NCI-H446 treated with DMSO at 0.1 percent for 48 hours (cell line): Measurements from ENCODE around the gene MDN1.
A peak's percentile ranks its signal among the peaks of the same experiment; 100 is the strongest.
"Not testable (repeated sequence)": the region's sequence is repeated elsewhere in the genome, so short reads cannot be mapped to it uniquely, and the experiment has no call there.

ENCODE experiments used
- DNase-seq: peaks from one replicate; lab custom pipeline; 2025; lab: John Stamatoyannopoulos, UW

The MDN1 gene

GRCh38 chr6:89813422-89813821 is 6.2 kb downstream of the MDN1 start:
- not testable (repeated sequence) for DNase-seq

DNA sequence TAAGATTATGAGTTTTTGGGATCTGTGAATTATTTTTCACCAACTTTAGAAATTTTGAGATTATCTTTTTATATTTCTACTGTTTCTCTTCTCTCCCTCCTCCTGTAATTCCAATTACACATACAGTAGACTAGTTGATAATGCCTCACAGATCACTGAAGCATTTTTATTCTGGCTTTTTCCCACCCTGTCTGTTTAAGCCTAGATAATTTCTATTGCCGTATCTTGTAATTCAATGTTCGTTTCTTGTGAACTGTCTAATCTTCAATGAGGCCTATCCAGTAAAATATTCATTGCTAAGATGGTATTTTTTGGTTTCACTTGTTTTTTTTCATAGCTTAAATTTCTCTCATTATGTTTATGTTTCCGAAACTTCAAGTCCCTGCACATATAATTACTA is 12.0 kb downstream of the MDN1 start:
- no peak for DNase-seq

DNA sequence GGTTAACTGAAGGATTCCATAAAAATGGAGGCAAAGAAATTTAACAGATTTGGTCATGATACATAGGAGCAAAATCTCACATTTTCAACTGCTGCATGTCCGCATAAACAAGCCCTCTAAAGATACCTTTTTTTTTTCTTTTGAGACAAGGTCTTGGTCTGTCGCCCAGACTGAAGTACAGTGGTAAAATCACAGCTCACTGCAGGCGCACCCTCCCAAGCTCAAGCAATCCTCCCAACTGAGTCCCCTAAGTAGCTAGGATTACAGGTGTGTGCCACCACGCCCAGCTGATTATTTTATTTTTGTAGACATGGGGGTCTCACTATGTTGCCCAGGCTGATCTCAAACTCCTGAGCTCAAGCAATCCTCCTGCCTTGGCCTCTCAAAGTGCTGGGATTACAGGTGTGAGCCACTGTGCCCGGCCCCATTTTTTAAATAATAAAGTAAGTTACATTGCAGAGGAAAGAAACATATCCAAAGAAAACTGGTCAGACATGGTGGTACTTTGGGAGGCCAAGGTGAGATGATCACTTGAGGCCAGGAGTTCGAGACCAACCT is 13.7 kb downstream of the MDN1 start:
- no peak for DNase-seq

DNA sequence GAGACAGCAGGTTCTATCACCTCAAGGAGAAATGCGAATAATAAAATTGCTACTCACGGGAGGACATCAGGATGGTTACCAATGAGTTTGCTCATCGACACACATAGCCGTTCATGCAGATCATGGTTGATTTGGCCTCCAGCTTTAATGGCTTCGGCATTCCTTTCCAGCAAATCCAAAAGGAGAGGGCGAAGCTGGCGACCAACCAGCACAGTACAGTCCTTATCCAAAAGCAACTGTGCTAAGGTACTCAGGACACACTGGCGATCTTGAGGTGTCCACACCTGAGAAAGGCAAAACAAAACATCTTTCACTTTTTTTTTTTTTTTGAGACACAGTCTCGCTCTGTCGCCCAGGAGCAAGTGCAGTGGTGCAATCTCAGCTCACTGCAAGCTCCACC is 16.3 kb downstream of the MDN1 start:
- no peak for DNase-seq

DNA sequence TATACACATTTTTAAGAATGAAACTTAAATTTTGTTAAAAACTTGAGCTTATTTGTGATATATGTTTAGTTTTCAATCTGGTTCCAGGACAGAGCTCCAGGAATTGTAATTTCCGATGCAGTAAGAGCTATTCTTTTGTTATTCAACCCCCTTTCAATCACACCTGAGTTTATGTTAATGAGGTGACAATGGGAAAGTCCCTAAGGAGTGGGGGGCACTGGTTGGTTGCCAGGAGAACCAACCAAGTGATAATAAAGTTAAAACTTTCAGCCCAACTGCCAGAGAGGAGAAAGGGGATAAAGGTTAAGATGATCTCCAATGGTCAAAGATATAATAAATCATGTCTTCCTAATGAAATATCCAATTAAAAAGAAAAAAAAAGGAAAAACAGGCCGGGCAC is 19.8 kb downstream of the MDN1 start:
- DNase-seq = no peak

DNA sequence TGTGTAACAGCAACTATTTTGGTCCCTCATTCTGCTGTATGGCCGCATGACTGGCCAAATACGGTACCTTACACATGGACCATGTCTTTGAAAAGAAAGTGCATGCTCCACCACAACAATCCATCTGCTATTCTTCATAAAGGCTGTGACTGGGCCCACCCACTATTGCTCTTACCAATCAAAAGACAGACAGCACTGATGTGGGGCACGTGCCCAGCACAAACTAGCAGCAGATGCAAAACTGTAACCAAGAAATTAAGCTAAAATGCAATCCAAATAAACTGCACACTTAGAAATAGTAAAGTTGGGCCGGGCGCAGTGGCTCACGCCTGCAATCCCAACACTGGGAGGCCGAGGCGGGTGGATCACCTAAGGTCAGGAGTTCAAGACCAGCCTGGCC is 20.5 kb downstream of the MDN1 start:
- DNase-seq = no peak

- DNase-seq = no peak
Measured at GRCh38 chr6:89797317-89797716, 22.3 kb downstream of the MDN1 start.

DNA sequence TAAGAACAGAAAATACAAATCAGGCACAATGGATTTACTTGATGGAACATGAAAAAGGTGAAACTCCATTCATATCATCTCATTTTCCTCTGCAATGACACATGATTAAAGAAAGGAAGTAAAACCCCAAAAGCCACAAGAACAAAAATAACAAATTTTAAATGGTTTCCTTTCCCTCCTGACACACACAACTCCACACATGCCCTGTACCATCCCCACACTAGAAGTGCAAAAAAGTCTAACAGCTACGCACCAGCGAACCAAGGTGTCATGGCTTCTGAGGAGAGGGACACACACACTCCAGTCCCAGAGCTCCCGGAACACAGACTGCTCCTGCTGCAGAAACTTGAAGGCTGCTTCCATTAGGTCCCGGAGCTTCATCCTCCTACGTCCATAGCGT is 25.3 kb downstream of the MDN1 start:
- DNase-seq = no peak

- DNase-seq = no peak
Measured at GRCh38 chr6:89793586-89793985, 26.0 kb downstream of the MDN1 start.

- peak; percentile 3 for DNase-seq
Measured at GRCh38 chr6:89792881-89793280, 26.7 kb downstream of the MDN1 start.

DNA sequence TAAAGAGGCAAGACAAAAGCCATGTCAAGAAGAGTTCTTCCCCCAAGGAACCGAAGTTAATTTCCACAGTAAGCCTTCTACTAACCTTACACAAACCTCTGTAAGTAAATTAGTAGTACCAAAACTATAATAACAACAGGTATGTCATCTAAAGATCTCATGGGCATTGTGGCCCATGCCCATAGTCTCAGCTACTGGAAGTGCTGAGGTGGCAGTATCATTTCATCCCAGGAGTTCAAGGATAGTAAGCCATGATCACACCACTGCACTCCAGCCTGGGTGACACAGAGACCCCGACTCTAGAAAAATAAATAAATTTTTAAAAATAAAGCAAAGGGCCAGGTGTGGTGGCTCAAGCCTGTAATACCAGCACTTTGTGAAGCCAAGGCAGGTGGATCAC is 29.2 kb downstream of the MDN1 start:
- no peak for DNase-seq

- DNase-seq = no peak
Measured at GRCh38 chr6:89789980-89790379, 29.6 kb downstream of the MDN1 start.

- DNase-seq = no peak
Measured at GRCh38 chr6:89787660-89788328, 31.8 kb downstream of the MDN1 start.

DNA sequence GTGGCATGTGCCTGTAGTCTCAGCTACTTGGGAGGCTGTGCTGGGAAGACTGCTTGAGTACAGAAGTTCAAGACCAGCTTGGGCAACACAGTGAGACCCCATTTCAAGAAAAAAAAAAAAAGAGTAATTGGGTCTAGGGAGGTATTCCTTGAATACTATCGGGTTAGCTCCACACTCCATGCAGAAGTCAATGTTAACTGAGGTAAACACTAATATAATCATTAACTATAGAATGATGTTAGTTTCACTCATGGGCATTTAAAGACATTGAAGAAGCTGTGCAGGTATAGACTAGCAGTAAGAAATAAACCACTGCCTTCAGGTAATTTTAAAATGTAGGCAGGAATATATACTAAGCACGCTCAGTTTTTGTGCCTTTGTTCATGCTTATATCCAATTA is 32.6 kb downstream of the MDN1 start:
- no peak for DNase-seq

- no peak for DNase-seq
Measured at GRCh38 chr6:89784838-89785237, 34.8 kb downstream of the MDN1 start.

DNA sequence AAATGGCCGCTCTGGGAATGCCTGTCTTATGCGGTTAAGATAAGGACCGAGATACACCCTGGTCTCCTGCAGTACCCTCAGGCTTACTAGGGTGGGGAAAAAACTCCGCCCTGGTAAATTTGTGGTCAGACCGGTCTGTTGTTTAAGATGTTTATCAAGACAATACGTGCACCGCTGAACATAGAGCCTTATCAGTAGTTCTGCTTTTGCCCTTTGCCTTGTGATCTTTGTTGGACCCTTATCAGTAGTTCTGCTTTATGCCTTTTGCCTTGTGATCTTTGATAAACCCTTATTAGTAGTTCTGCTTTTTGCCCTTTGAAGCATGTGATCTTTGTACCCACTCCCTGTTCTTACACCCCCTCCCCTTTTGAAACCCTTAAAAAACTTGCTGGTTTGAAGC is 36.3 kb downstream of the MDN1 start:
- not testable (repeated sequence) for DNase-seq

DNA sequence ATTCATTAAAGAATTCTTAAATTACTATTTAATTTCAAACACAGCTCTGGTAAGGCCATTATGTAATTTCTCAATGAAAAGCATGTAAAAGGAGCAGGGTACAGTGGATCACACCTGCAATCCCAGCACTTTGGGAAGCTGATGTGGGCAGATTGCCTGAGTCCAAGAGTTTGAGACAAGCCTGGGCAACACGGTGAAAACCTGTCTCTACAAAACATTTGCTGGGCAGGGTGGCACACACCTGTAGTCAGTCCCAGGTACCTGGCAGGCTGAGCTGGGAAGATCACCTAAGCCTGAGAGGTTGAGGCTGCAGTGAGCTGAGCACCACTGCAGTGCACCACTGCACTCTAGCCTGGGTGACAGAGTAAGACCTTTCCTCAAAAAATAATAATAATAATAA is 37.4 kb downstream of the MDN1 start:
- no peak for DNase-seq

DNA sequence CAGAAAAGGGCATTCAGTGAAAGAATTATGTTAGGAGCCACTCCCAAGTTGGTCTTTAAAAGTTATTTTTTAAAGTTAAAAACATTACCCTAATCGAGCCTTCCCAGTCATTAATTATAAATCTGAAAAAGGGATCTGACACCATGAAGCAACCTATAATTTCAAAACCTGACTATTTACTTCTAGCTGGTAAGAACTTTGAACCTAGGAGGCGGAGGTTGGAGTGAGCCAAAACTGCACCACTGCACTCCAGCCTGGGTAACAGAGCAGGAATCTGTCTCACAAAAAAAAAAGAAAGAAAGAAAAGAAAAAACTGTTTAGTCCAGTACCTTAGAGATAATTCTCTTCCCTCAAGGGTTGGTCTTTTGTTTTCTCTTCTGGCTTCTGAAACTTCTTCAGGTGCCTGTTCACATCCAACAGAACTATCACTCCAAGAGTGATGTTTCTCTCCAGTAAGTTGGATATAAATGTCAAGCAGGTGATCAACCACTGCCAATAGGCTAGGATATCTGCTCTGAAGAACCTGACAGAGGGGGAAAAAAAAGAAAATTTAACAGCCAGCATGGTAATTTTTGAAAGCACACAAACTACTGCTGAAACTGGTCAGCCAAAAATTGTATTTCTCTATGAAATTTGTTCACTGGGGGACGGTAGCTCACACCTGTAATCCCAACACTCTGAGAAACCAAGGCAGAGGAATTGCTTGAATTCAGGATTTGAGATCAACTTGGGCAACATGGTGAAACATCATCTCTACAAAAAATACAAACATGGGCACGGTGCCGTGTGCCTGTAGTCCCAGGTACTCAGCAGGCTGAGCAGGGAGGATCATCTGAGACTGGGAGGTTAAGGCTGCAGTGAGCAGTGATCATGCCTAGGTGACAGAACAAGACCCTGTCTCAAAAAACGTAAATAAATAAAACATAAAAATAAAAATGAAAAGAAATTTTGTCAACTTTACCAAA is 38.2 kb downstream of the MDN1 start:
- no peak for DNase-seq

GRCh38 chr6:89777455-89777854 is 42.1 kb downstream of the MDN1 start:
- no peak for DNase-seq

GRCh38 chr6:89776583-89777233 is 42.9 kb downstream of the MDN1 start:
- DNase-seq = no peak

- no peak for DNase-seq
Measured at GRCh38 chr6:89775150-89775549, 44.4 kb downstream of the MDN1 start.

GRCh38 chr6:89769572-89769971 is 50.0 kb downstream of the MDN1 start:
- no peak for DNase-seq

- DNase-seq = no peak
Measured at GRCh38 chr6:89768324-89768723, 51.3 kb downstream of the MDN1 start.
